EL (cell line): ENCODE results near the gene PTAFR.

Experiments used
- DNase-seq: peaks from one replicate; pipeline ENCODE4 v3.0.0-alpha.2; 2016

The PTAFR gene

GRCh38 chr1:28176492-28177470 lies at the start of gene PTAFR:
TSS of gene PTAFR (minus strand) at chr1:28176690. CDS start at chr1:28151021, 25,669 bp downstream.
- no peak for DNase-seq

- no peak for DNase-seq
These were observed 36.8 kb upstream of the PTAFR start for GRCh38 chr1:28213315-28213714.

GRCh38 chr1:28209700-28210099 lies 33.2 kb upstream of the PTAFR start:
- DNase-seq: no peak

GRCh38 chr1:28208818-28209441 lies 32.4 kb upstream of the PTAFR start:
- peak; percentile 62 for DNase-seq

- DNase-seq: no peak
These were observed 28.8 kb upstream of the PTAFR start for GRCh38 chr1:28205243-28205642.

- no peak for DNase-seq
These were observed 23.9 kb upstream of the PTAFR start for GRCh38 chr1:28200234-28200873.

GRCh38 chr1:28199328-28200233 lies 23.1 kb upstream of the PTAFR start:
- DNase-seq: no peak

- DNase-seq: no peak
These were observed 21.4 kb upstream of the PTAFR start for GRCh38 chr1:28197682-28198415.

- no peak for DNase-seq
These were observed 19.8 kb upstream of the PTAFR start for GRCh38 chr1:28196330-28196729.

GRCh38 chr1:28195780-28196179 lies 19.3 kb upstream of the PTAFR start:
- no peak for DNase-seq

GRCh38 chr1:28194326-28195035 lies 18.0 kb upstream of the PTAFR start:
- DNase-seq: no peak

- no peak for DNase-seq
These were observed 17.2 kb upstream of the PTAFR start for GRCh38 chr1:28193701-28194161.

- no peak for DNase-seq
These were observed 14.6 kb upstream of the PTAFR start for GRCh38 chr1:28190996-28191645.

GRCh38 chr1:28190337-28190979 lies 14.0 kb upstream of the PTAFR start:
- peak; percentile 29 for DNase-seq

GRCh38 chr1:28185071-28185470 lies 8.6 kb upstream of the PTAFR start:
- no peak for DNase-seq

- DNase-seq: no peak
These were observed 4.1 kb upstream of the PTAFR start for GRCh38 chr1:28180306-28181305.

- DNase-seq: no peak
These were observed 2.4 kb upstream of the PTAFR start for GRCh38 chr1:28178690-28179485.
